HepG2 (cell line): Measurements from ENCODE around the gene CHPF. TPM values are rescaled to one million over a fixed set of nuclear protein-coding genes. Genes with fewer than 3 reads are reported as not detected.

Source experiments
- CBX1 ChIP-seq: IDR thresholded peaks from one replicate; pipeline ENCODE4 v1.6.1; 2016; ENCODE audit warnings: antibody characterized with exemption, low read depth
- CENPT ChIP-seq: sonication (generic); formaldehyde crosslinking; IDR thresholded peaks from 2 replicates; pipeline ENCODE4 v1.8.0; 2022; ENCODE audit warnings: low read depth, mild to moderate bottlenecking, moderate library complexity, missing genetic modification reagents
- DRAP1 ChIP-seq: IDR thresholded peaks from 2 replicates; pipeline ENCODE4 v1.6.1; 2016; ENCODE audit warnings: missing genetic modification reagents, missing compliant biosample characterization
- FOXK2 ChIP-seq: fragments of 450-650 bp; IDR thresholded peaks from 2 replicates; pipeline ENCODE4 v1.6.1; 2016
- IRX3 ChIP-seq: sonication (generic); formaldehyde crosslinking; IDR thresholded peaks from 2 replicates; pipeline ENCODE4 v1.8.1; 2023; ENCODE audit warnings: mild to moderate bottlenecking, low read depth, missing genetic modification reagents, borderline replicate concordance
- NCOA5 ChIP-seq: sonication (generic); formaldehyde crosslinking; IDR thresholded peaks from 2 replicates; pipeline ENCODE4 v1.4.0; 2020; ENCODE audit warnings: missing genetic modification reagents
- PATZ1 ChIP-seq: sonication (generic); formaldehyde crosslinking; IDR thresholded peaks from 2 replicates; pipeline ENCODE4 v1.4.0; 2020; ENCODE audit warnings: missing genetic modification reagents
- PHF5A ChIP-seq: IDR thresholded peaks from one replicate; pipeline ENCODE4 v1.6.1; 2018; ENCODE audit warnings: low read depth, missing genetic modification reagents; ENCODE audit not compliant: unreplicated experiment
- PHF8 ChIP-seq: sonication (generic); formaldehyde crosslinking; IDR thresholded peaks from 2 replicates; pipeline ENCODE4 v1.5.0; 2020; ENCODE audit warnings: missing genetic modification reagents
- RFXAP ChIP-seq: sonication (generic); formaldehyde crosslinking; IDR thresholded peaks from 2 replicates; pipeline ENCODE4 v1.4.0; 2020; ENCODE audit warnings: missing genetic modification reagents, borderline replicate concordance
- SIN3B ChIP-seq: fragments of 150-350 bp; IDR thresholded peaks from 2 replicates; pipeline ENCODE4 v1.6.1; 2014; ENCODE audit warnings: low read length
- SRSF1 ChIP-seq: fragments of 200-400 bp; formaldehyde crosslinking; optimal IDR thresholded peaks from 2 replicates; pipeline ENCODE3; 2017; ENCODE audit warnings: mild to moderate bottlenecking, low read depth, low read length, moderate library complexity
- ZEB1 ChIP-seq: IDR thresholded peaks from 2 replicates; pipeline ENCODE4 v1.6.1; 2012; ENCODE audit warnings: mild to moderate bottlenecking, low read depth, inconsistent platforms; ENCODE audit not compliant: insufficient replicate concordance
- ZKSCAN8 ChIP-seq: IDR thresholded peaks from 2 replicates; pipeline ENCODE4 v1.6.1; 2016; ENCODE audit warnings: borderline replicate concordance, missing genetic modification reagents, missing compliant biosample characterization
- ZNF143 ChIP-seq: sonication (generic); formaldehyde crosslinking; IDR thresholded peaks from 2 replicates; pipeline ENCODE4 v1.4.0; 2020; ENCODE audit warnings: missing genetic modification reagents
- ZNF253 ChIP-seq: sonication (generic); formaldehyde crosslinking; IDR thresholded peaks from 2 replicates; pipeline ENCODE4 v1.8.0; 2022; ENCODE audit warnings: mild to moderate bottlenecking, missing genetic modification reagents, borderline replicate concordance
- ZNF468 ChIP-seq: sonication (generic); formaldehyde crosslinking; IDR thresholded peaks from 2 replicates; pipeline ENCODE4 v1.8.0; 2022; ENCODE audit warnings: mild to moderate bottlenecking, moderate library complexity, missing genetic modification reagents
- ZNF510 ChIP-seq: sonication (generic); formaldehyde crosslinking; IDR thresholded peaks from 2 replicates; pipeline ENCODE4 v1.4.0; 2020; ENCODE audit warnings: low read depth, mild to moderate bottlenecking, missing genetic modification reagents
- ZNF512B ChIP-seq: sonication (generic); formaldehyde crosslinking; IDR thresholded peaks from 2 replicates; pipeline ENCODE4 v1.5.1; 2020; ENCODE audit warnings: missing genetic modification reagents, mild to moderate bottlenecking, borderline replicate concordance
- ZNF615 ChIP-seq: sonication (generic); formaldehyde crosslinking; IDR thresholded peaks from 2 replicates; pipeline ENCODE4 v1.5.0; 2020; ENCODE audit warnings: mild to moderate bottlenecking, missing genetic modification reagents, borderline replicate concordance
- ZNF776 ChIP-seq: sonication (generic); formaldehyde crosslinking; IDR thresholded peaks from 2 replicates; pipeline ENCODE4 v1.4.0; 2020; ENCODE audit warnings: mild to moderate bottlenecking, missing genetic modification reagents
- ZSCAN12 ChIP-seq: sonication (generic); formaldehyde crosslinking; IDR thresholded peaks from 2 replicates; pipeline ENCODE4 v1.9.0; 2021; ENCODE audit warnings: mild to moderate bottlenecking, missing genetic modification reagents
- ZZZ3 ChIP-seq: sonication (generic); formaldehyde crosslinking; IDR thresholded peaks from 2 replicates; pipeline ENCODE4 v1.4.0; 2020; ENCODE audit warnings: missing genetic modification reagents, mild to moderate bottlenecking, borderline replicate concordance
- polyA plus RNA-seq, 8 experiments: library from polyadenylated mRNA; depleted of rRNA in 3 of 8; stranded (reverse) in 7 of 8; unstranded in 1 of 8; fragments of >200 nt; fragmentation: Illumina TruSeq in 4 of 8; extraction: Trizol in 4 of 8; gene quantifications; 2 replicates each; pipeline versions ENCODE4 v1.2.1 to v1.2.3, GENCODE V29; 2011 to 2016; ENCODE audit warnings: low read depth in 4 of 8, missing spikeins in 1 of 8, mixed read lengths in 1 of 8; ENCODE audit not compliant: insufficient read depth in 1 of 8
- total RNA-seq, 5 experiments: library from RNA; depleted of rRNA; stranded (reverse); fragments of >200 nt; fragmentation: Illumina TruSeq; extraction: Trizol; gene quantifications; 2 replicates each; pipeline ENCODE4 v1.2.3, GENCODE V29; 2016; ENCODE audit warnings: low read depth in 1 of 5
- TF ChIP-seq, protein P1 (sequence below): sonication (generic); formaldehyde crosslinking; conservative IDR thresholded peaks from 2 replicates; pipeline ENCODE4 v1.8.0; 2022; ENCODE audit warnings: missing genetic modification reagents

The CHPF gene
- total and polyA plus RNA-seq, 2 of the 13 experiments (the other 11 are each of a cell fraction or from before 2014, with no cell fraction given), result 79.6 to 111 TPM

DNA sequence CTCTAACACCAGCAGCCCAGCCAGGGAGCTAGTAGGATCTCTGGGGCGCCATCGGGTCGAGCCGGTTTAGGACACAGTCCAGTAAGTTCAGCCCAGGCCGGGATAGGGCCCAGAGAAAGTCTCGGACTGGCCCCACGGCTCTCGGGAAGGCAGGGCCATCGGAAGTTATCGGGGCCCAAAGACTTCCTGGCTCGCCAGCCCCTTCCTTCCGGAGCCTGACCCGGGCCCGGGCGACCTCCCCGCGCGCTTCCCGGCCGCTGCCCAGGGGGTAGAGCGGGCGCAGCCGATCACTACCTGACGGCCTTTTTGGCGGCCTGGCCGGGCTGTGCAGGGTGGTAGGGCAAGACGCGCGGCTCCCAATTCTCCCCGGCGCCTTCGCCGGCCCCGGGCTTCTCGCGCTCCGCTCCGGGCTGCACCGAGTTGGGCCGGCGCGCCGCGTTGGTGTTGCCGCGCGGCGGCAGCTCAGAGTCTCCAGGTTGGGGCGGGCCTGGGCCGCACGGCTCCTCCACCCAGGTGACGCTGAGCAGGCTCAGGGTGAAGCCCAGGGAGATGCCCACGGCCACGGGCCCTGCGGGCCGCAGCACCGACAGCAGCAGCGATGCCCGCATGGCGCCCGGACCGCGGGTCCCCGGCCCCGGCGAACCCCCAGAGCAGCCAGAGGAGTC, 546 bp downstream of the CHPF start (continued):
- no peak for TF ChIP-seq ZNF776 (CRISPR knock-in tag)
- TF ChIP-seq, protein P1, sequence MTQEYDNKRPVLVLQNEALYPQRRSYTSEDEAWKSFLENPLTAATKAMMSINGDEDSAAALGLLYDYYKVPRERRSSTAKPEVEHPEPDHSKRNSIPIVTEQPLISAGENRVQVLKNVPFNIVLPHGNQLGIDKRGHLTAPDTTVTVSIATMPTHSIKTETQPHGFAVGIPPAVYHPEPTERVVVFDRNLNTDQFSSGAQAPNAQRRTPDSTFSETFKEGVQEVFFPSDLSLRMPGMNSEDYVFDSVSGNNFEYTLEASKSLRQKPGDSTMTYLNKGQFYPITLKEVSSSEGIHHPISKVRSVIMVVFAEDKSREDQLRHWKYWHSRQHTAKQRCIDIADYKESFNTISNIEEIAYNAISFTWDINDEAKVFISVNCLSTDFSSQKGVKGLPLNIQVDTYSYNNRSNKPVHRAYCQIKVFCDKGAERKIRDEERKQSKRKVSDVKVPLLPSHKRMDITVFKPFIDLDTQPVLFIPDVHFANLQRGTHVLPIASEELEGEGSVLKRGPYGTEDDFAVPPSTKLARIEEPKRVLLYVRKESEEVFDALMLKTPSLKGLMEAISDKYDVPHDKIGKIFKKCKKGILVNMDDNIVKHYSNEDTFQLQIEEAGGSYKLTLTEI (CRISPR knock-in tag), result no peak
- TF ChIP-seq FOXK2, result no peak
- TF ChIP-seq ZKSCAN8, result no peak
- TF ChIP-seq SRSF1, result no peak
- TF ChIP-seq ZNF253 (CRISPR knock-in tag), result no peak; the same call in 1 of the 2 replicates
- no peak for TF ChIP-seq PHF5A (CRISPR knock-in tag)
- TF ChIP-seq RFXAP (CRISPR knock-in tag), result no peak
- TF ChIP-seq IRX3 (CRISPR knock-in tag), result 0 out of 2 replicates have a peak, but pooled peaks have one; percentile 29
- no peak for TF ChIP-seq PATZ1 (CRISPR knock-in tag)
- TF ChIP-seq DRAP1 (CRISPR knock-in tag), result no peak
- peak; percentile 84; the same call in 1 of the 2 replicates for TF ChIP-seq PHF8 (CRISPR knock-in tag)
- no peak for TF ChIP-seq NCOA5
- TF ChIP-seq CBX1, result no peak
- TF ChIP-seq SIN3B, result no peak
- no peak for TF ChIP-seq ZNF468 (CRISPR knock-in tag)
- no peak for TF ChIP-seq ZNF510
- TF ChIP-seq ZNF615 (CRISPR knock-in tag), result no peak
- TF ChIP-seq CENPT (CRISPR knock-in tag), result no peak
- TF ChIP-seq ZNF143 (CRISPR knock-in tag), result no peak
- no peak for TF ChIP-seq ZZZ3 (CRISPR knock-in tag)
- no peak for TF ChIP-seq ZEB1
- no peak for TF ChIP-seq ZNF512B (CRISPR knock-in tag)
- peak; percentile 60; the same call in 1 of the 2 replicates for TF ChIP-seq ZSCAN12 (CRISPR knock-in tag)
